ENCODE results near the gene POLR3E.

DNA sequence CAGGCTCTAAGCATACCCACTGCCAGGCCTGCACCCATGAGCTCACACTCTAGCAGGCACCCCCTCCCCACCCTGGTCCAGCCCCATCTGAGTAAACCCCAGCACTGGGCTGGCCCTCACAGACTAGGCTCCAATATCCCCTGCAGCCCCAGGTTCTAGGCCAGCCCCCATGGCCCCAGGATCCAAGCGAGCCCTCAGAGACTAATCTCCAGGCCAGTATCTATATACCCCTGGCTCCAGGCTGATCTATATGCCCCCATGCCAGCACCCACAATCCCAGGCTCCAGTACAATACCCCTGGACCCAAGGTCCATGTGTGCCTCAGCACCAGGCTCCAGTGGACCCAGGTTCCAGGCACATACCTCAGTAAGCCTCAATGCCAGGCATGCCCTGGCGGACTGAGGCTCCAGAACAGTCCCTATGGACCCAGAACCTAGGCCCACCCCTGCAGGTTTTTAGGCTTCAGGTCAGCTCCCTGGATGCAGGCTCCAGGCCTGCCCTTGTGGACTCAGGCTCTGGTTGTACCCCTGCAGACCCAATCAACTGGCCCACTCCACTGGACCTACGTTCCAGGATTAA lies 38.5 kb downstream of the POLR3E start:
- no peak for TF ChIP-seq CTCF (conservative IDR thresholded peaks at IDR 0.05; ENCODE audit: low read depth, low read length)
- TF ChIP-seq EZH2 (IDR thresholded peaks at IDR 0.05; ENCODE audit: borderline replicate concordance, low read depth, low read length, poor library complexity, severe bottlenecking): no peak

Data from A673 (cell line).